Epithelial cell of proximal tubule (primary cell): Measurements from ENCODE around the gene PAK5. TPM values are rescaled to one million over a fixed set of nuclear protein-coding genes. Genes with fewer than 3 reads are reported as not detected.

Experiments used
- DNase-seq: peaks from one replicate; pipeline ENCODE4 v3.0.0-alpha.2; 2011; ENCODE audit warnings: low read depth
- H3K4me3 ChIP-seq: 2 replicates; pipeline ENCODE4 v1.5.1; 2011; ENCODE audit warnings: low read depth, mild to moderate bottlenecking, low read length
- total RNA-seq: library from RNA; depleted of rRNA; stranded (reverse); fragments of >200 nt; gene quantifications from 2 replicates; pipeline ENCODE4 v1.2.3, GENCODE V29; 2015
- TF ChIP-seq, protein P1 (sequence below): conservative IDR thresholded peaks from 2 replicates; pipeline ENCODE4 v1.5.1; 2012; ENCODE audit warnings: low read depth, mild to moderate bottlenecking, low read length

PAK5 gene
- total RNA-seq, 1 donor from 2014 or later: not detected

DNA sequence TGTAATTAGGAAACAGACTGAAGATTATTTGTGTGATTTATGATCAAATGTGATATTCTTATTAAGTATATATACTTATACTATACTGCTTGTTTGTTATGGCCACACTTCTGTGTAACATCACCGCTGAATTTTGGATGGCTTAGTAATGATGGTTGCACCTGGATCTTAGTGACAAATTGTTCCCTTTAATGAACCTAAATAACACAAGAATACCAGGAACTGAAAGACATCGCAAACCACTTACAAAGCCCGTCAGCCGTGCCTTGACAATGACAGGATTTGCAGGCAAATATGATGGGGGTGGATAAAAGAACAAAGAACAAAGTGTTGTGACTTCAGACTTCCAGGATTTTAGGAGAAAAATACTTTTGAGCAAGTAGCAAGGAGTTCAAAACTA lies 257.4 kb downstream of the PAK5 start:
- H3K4me3 ChIP-seq: no peak overlapping the region
- TF ChIP-seq, protein P1, sequence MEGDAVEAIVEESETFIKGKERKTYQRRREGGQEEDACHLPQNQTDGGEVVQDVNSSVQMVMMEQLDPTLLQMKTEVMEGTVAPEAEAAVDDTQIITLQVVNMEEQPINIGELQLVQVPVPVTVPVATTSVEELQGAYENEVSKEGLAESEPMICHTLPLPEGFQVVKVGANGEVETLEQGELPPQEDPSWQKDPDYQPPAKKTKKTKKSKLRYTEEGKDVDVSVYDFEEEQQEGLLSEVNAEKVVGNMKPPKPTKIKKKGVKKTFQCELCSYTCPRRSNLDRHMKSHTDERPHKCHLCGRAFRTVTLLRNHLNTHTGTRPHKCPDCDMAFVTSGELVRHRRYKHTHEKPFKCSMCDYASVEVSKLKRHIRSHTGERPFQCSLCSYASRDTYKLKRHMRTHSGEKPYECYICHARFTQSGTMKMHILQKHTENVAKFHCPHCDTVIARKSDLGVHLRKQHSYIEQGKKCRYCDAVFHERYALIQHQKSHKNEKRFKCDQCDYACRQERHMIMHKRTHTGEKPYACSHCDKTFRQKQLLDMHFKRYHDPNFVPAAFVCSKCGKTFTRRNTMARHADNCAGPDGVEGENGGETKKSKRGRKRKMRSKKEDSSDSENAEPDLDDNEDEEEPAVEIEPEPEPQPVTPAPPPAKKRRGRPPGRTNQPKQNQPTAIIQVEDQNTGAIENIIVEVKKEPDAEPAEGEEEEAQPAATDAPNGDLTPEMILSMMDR: no peak

DNA sequence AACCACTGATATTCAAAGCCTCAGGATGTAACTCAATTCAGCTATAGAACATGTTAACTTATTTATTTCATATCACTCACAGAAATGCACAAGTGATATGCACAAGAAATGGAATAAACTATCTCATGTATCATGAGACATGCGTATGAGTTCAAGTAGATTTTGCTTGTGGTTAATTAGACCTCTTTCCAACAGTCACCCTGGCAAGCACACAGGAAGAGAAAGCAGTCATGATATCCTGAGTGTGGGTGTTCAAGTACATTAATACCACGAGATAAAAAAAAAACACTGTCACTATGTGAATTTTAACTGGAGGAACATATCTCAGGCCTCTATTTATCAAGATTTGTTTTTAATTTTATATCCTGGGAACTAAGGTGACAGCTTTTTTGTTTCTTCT lies 260.3 kb downstream of the PAK5 start:
- TF ChIP-seq, protein P1: no peak
- no peak overlapping the region for H3K4me3 ChIP-seq
- DNase-seq: no peak

More for the DNA sequence above, 257.4 kb downstream of the PAK5 start:
- DNase-seq: no peak

DNA sequence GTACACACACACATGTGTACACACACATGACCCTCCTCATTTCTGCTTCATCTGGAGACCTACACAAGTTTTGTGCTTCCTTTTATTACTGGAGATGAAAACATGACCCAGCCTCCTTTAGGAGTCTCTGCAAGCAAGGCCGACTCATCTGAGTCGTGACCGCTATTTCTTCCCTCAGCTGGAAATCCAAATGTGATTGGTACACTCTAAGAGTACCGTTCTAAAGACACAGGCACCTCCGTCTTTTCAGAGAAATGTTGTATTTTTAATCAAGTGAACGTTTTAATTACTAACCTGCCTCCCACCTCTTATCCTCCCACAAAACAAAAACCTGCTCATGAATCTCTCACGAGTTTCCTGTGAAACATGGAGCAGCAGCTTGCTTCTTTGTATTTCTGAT lies 261.5 kb downstream of the PAK5 start:
- no peak overlapping the region for H3K4me3 ChIP-seq
- TF ChIP-seq, protein P1: no peak

DNA sequence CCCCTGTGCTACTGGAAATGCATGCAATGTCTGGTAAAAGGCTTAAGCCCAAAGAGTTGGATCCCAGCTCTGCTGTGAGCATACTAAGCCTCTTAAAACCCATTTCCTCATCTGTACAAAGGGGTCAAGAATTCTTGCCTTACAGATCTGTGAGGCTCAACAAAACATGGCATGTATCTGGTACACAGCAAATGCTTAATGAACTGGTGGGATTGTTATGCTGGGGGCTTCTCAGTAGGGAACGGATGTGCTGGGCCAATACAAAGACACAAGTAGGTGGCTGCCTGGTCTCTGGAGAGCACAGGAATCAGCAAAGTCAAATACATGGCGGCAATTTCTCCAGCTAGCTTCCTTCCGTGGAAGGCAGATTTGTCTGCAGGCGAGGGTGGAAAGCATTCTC lies 262.2 kb downstream of the PAK5 start:
- H3K4me3 ChIP-seq: no peak overlapping the region
- no peak for DNase-seq
- TF ChIP-seq, protein P1: no peak

More for the DNA sequence above, 261.5 kb downstream of the PAK5 start:
- DNase-seq: no peak

DNA sequence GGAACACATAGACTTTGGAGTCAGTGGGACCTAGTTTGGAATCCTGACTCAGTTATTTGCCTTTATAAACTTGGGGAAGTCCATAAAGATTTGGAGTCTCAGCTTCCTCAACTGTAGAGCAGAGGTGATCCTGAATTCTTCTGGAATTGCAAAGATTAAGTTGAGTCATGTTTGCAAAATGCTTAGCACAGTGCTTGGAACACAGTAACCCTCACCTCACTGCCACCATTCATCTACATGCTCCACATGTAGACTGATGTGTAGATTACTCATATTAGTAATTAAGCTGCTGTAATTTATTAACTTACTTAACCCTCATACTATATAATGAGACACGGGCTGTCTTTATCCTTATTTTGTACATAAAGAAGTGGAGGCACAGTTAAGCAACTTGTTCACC lies 263.0 kb downstream of the PAK5 start:
- DNase-seq: no peak
- H3K4me3 ChIP-seq: no peak overlapping the region
- TF ChIP-seq, protein P1: no peak

DNA sequence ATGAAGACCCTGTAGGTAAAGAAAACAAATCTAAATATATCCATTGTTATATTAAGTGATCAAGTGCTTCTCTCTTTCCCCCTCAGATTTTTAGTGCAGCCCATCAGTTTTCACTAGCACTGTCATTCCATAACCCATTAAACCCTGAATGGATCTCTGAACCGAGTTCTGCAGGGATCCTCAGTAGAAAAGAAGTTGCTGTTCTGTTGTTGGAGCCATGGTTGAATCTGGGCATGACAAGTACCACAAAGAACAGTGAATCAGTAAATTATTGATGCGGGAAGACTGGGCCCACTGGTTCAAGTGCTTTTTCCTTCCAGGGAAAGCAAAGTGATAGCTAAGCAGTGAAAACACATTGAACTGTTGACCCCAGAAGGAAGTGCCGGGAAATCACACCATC lies 264.1 kb downstream of the PAK5 start:
- TF ChIP-seq, protein P1: no peak
- H3K4me3 ChIP-seq: no peak overlapping the region
- DNase-seq: no peak

DNA sequence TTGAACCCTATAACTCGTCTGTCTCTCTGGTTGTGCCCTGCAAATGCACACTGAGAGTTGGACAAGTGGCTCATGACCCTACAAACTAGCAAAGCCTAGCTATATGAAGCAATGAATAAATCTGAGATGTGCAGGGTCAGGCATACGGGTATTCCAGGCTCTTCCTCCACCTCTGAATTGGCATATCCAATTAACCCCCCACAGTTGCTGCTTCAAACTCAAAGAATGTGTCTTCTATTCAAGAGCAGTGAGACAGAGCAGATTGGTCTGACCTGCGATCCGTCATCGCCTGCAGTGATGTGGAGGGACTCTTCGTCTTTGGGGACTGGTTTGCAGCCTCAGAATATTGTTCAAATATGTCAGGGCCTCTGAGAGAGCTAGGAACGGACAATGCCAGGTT lies 264.7 kb downstream of the PAK5 start:
- TF ChIP-seq, protein P1: no peak
- no peak overlapping the region for H3K4me3 ChIP-seq
- DNase-seq: no peak
